ENCODE results near the gene OTP.

DNA sequence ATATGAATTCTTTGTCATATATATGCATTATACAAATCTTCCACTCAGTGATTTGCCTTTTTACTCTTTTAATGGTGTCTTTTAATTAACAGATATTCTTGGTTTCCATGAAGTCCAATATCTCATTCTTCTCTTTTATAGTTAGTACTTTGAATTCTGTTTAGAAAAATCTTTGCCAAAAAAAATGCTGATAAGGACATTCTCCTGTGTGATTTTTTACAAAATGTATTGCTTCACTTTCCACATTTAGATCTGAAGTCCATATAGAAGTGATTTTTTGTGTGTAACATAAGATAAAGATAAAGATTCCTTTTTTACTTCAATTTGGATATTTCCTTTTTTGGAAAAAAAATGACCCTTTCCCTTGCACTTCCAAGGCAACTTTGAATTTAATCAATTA, 50.3 kb downstream of the OTP start:
- TF ChIP-seq, protein P1, sequence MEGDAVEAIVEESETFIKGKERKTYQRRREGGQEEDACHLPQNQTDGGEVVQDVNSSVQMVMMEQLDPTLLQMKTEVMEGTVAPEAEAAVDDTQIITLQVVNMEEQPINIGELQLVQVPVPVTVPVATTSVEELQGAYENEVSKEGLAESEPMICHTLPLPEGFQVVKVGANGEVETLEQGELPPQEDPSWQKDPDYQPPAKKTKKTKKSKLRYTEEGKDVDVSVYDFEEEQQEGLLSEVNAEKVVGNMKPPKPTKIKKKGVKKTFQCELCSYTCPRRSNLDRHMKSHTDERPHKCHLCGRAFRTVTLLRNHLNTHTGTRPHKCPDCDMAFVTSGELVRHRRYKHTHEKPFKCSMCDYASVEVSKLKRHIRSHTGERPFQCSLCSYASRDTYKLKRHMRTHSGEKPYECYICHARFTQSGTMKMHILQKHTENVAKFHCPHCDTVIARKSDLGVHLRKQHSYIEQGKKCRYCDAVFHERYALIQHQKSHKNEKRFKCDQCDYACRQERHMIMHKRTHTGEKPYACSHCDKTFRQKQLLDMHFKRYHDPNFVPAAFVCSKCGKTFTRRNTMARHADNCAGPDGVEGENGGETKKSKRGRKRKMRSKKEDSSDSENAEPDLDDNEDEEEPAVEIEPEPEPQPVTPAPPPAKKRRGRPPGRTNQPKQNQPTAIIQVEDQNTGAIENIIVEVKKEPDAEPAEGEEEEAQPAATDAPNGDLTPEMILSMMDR (IDR thresholded peaks at IDR 0.05; ENCODE audit: insufficient read depth, low read depth, low read length) = no peak
- no peak for TF ChIP-seq EZH2 (IDR thresholded peaks at IDR 0.05; ENCODE audit: insufficient read depth, low read length)
